ENCODE measurements around the gene SIL1.
"Not testable (repeated sequence)": the region's sequence is repeated elsewhere in the genome, so short reads cannot be mapped to it uniquely, and the experiment has no call there.

The SIL1 gene

DNA sequence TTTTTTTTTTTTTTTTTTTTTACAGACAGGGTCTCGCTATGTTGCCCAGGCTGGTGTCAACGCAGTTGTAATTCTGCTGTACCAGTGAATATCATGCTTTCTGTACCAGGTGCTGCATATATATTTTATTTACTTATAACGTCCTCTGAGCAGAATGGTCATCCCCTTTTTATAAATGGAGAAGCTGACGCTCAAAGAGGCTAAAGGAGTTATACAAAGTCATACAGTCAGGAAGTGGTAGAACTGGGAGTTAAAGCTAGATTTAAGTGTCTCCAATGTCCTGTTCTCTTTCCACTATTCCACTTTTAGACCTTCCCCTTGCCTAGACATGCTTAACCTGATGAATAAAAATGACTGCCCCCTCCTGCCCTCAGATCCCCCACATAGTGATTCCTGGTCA is 1.2 kb upstream of the SIL1 start:
- DNase-seq (ENCODE audit: low read depth) = no peak

DNA sequence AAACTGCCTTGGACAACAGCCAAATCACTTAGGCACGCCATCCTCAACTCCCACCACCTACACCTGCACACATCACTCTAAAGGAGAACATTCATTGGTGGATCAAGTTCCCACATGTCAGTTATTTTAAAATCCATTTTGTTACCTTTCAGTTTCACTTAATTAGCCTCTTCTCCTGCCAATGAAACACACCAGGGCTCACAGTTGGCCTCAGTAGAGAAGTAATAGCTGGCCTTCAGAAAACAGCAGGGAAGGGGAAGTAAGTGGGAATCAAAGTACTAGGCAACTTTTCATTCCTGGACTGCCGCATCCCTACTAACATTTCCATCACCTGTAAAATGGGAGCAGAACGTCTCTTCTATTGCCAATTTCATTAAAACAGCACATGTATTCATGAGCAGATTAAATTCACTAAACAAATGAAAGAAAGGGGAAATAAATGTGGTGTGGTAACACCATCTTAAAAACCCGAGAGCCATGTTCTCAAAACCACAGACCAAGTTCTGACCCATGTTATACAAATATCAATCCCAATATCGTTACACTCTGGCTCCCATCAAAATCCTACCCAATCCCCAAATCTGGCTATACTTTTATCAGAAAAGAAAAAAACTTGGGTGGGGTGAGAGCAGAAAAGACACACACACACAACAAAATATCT is 1.7 kb downstream of the SIL1 start:
- DNase-seq (ENCODE audit: low read depth) = no peak

DNA sequence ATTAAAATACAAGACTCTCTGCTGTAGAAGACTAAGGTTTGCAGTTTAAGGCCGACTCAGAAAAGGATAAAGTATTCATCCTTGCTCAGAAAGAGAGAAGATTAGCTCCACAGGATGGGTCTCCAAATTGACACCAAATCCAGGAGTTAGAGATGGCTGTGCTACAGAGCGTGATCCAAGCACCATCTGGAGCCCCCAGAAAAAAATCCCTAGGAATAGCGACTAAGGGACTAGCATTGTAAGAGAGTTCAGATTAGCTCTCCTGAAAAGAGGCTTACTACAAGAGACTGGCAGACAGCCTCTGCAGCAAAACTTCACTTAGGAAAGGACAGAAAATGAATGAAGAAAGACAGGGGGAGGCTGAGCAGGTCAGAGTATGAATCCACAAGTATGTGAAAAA is 3.7 kb downstream of the SIL1 start:
- DNase-seq (ENCODE audit: low read depth) = no peak

DNA sequence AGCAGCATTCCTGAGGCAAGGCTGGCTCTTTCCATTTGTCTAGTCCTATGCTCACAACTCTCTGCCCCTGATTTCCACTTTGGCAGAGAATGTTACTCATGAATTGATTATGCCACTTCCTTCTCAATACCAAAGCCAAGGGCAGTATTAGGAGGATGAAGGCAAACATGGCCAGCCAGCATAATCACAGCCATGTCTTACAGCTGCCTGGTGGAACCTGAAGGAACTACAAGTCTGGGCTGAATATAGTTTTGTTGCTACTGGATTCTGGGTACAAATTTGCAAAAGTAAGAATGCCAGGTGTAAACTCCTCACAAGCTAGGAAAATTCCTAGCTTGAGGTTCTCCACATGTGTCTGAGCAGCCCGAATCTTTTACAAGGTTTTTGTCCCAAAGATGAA is 4.2 kb downstream of the SIL1 start:
- DNase-seq (ENCODE audit: low read depth) = no peak

DNA sequence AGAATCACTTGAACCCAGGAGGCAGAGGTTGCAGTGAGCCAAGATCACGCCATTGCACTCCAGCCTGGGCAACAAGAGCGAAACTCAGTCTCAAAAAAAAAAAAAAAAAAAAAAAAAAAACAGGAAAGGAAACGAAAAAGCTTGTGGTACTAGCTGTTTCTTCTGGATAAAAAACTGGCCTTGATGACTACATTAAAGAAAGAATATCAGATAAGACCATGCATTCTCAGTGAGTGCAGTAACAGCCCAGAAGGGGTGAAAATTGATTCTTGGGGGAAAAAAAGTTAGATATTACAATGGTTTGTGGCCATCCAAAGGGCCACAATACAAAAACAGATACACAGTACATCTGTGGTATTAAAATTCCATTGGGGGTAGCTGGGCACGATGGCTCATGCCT is 5.3 kb downstream of the SIL1 start:
- DNase-seq (ENCODE audit: low read depth) = not testable (repeated sequence)

DNA sequence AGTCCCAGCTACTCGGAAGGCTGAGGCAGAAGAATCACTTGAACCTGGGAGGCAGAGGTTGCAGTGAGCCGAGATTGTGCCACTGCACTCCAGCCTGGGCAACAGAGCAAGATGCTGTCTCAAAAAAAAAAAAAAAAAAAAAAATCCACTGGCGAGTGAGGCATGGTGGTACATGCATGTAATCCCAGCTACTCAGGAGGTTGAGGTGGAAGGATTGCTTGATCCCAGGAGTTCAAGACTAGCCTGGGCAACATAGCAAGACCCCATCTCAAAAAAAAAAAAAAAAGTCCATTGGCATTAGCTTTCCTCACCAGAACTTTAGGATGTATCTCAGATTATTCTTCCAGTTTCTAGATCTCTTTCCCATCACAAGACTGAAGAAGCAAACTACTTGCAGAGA is 6.2 kb downstream of the SIL1 start:
- DNase-seq (ENCODE audit: low read depth) = not testable (repeated sequence)

GRCh38 chr5:139190125-139190524 is 8.0 kb downstream of the SIL1 start:
- DNase-seq (ENCODE audit: low read depth) = no peak

- DNase-seq (ENCODE audit: low read depth) = no peak
Measured at GRCh38 chr5:139188558-139189270, 9.5 kb downstream of the SIL1 start.

DNA sequence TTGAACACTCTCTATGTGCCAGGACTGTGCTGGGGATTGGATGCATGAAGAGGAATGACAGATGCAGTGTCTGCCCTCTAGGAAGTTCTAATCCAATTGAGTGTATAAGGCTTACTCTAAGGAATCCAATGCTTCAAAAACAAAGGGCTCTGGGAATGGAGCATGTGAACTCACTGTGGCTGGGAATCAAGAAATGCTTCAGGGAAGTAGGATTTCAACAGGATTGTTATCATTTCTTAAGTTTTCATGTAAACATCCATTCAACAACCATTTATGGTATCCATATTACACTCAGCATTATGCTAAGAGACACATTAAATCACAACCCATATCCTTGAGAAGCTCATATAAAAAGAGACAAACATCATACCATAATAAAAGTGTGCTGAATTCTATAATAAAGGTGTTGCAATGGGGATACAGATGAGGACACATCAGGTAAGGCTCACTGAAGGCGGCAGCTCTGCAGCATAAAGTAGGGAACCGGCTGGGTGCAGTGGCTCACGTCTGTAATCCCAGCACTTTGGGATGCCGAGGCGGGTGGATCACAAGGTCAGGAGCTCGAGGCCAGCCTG is 11.3 kb downstream of the SIL1 start:
- DNase-seq (ENCODE audit: low read depth) = no peak

GRCh38 chr5:139186261-139186660 is 11.9 kb downstream of the SIL1 start:
- DNase-seq (ENCODE audit: low read depth) = no peak

GRCh38 chr5:139185589-139185988 is 12.6 kb downstream of the SIL1 start:
- no peak for DNase-seq (ENCODE audit: low read depth)

DNA sequence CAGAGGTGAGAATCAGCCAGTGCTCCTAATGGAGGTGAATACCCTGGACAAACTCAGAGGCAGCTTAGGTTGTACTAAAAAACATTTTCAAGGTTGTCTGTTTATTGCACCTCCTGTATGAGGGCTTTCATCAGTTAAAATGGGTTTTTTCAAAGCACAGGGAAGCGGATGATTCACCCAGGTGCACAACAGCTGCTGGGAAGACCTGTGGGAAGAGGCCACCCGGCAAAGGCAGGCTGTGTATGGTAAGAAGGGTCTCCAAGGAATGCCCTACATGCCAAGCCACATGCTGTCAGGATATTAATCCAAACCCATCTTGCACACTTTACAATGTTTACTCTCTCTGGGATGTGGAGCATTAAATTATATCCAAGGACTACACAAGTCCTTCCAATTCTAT is 14.7 kb downstream of the SIL1 start:
- no peak for DNase-seq (ENCODE audit: low read depth)

GRCh38 chr5:139182528-139183296 is 15.5 kb downstream of the SIL1 start:
- no peak for DNase-seq (ENCODE audit: low read depth)

- no peak for DNase-seq (ENCODE audit: low read depth)
Measured at GRCh38 chr5:139181835-139182452, 16.2 kb downstream of the SIL1 start.

DNA sequence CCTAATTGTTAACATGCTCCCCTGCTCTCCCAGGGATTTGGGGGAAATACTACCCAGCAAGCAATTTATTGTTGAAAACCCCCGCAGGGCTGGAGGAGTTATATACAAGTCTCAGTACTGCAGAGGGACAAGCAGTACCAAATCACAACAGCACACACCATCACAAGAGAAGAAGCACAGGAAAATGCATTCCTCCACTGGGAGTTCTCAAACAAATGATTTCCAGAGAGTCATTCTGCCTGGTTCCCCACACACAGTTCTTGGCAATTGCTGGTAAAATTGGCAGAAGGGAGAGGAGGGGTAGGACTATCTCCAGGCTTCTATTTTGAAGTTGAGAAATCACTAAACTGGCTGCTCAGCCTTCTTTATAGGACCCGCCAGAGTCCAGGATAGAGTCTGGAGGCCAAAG is 16.8 kb downstream of the SIL1 start:
- no peak for DNase-seq (ENCODE audit: low read depth)

- DNase-seq (ENCODE audit: low read depth) = no peak
Measured at GRCh38 chr5:139180850-139181249, 17.3 kb downstream of the SIL1 start.

- DNase-seq (ENCODE audit: low read depth) = not testable (repeated sequence)
Measured at GRCh38 chr5:139179778-139180513, 18.2 kb downstream of the SIL1 start.

DNA sequence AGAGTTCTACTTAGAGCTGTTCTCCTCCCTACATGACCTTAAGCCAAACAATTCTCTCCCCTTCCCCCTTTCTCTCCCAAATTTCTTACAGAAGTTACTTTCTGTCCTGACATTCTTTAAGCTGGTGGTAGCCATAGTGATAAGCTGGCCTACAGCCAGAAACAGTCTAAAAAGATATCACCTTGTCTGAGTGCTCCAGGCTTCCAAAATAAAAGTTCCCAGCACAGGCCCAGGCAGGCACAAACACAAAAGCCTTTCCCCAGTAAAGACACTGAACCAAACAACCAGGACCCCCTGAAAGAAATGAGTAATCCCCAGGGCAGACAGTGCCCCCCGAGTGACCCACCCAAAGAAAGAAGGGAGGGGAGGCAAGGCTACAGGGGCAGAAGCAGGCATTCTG is 19.2 kb downstream of the SIL1 start:
- DNase-seq (ENCODE audit: low read depth) = no peak

DNA sequence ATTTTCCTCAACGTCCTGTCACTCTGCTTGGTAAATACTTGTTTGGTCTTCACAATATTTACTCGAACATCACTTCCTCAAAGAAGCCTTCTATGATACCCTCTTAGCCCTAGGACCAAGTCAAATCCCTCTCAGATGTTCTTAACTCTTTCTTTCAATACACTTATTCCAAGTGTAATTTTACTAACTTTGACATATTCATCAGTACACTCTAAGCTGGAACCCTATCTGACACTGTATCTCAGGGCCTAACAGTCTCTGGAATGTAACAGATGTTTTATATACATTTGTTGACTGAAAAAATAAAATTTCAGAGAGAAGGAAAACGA is 19.6 kb downstream of the SIL1 start:
- no peak for DNase-seq (ENCODE audit: low read depth)

- DNase-seq (ENCODE audit: low read depth) = no peak
Measured at GRCh38 chr5:139177809-139178588, 20.2 kb downstream of the SIL1 start.

DNA sequence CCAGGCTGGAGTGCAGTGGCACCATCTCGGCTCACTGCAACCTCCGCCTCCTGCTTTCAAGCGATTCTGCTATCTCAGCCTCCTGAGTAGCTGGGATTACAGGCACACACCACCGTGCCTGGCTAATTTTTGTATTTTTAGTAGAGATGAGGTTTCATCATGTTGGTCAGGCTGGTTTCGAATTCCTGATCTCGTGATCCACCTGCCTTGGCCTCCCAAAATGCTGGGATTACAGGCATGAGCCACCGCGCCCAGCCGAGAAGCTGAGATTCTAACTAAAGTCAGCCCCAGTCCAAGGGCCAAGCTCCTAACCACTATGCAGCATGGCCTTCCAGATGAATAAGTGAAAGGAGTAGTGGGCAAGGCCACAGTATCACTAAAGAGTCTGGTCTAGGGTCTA is 20.9 kb downstream of the SIL1 start:
- DNase-seq (ENCODE audit: low read depth) = not testable (repeated sequence)

Data from stimulated activated CD8-positive, alpha-beta memory T cell treated with anti-CD3 and anti-CD28 coated beads, Interleukin-15, amount 100 ng/mL, for 24 hours (primary cell).